HL-60 (cell line): ENCODE data around the gene DBX2.

ENCODE experiments used
- DNase-seq, 2 experiments: peaks; one replicate each; pipeline ENCODE4 v3.0.0-alpha.2; 2010 to 2020; ENCODE audit warnings: low read depth in 1 of 2, low spot score in 1 of 2
- H3K27ac ChIP-seq: fragments of 250-450 bp; sonication (Bioruptor Pico); replicated peaks from 2 replicates; pipeline ENCODE4 v1.5.1; 2020; ENCODE audit warnings: mild to moderate bottlenecking, moderate library complexity
- H3K27me3 ChIP-seq: fragments of 250-450 bp; sonication (Bioruptor Pico); 2 replicates; pipeline ENCODE4 v1.5.1; 2021; ENCODE audit warnings: mild to moderate bottlenecking, moderate library complexity; ENCODE audit not compliant: insufficient read depth, poor library complexity, severe bottlenecking
- H3K4me3 ChIP-seq: replicated peaks from 2 replicates; pipeline ENCODE4 v1.5.1; 2011; ENCODE audit warnings: mild to moderate bottlenecking, control low read depth, low read length; ENCODE audit not compliant: insufficient read depth
- CTCF ChIP-seq: IDR thresholded peaks from one replicate; pipeline ENCODE4 v1.5.1; 2011; ENCODE audit warnings: low read length, control low read depth, inconsistent platforms; ENCODE audit not compliant: insufficient read depth
- GABPA ChIP-seq: IDR thresholded peaks from 2 replicates; pipeline ENCODE4 v1.6.1; 2012; ENCODE audit warnings: low read depth
- POLR2AphosphoS5 ChIP-seq: IDR thresholded peaks from 2 replicates; pipeline ENCODE4 v1.6.1; 2012; ENCODE audit warnings: low read depth
- SPI1 ChIP-seq: IDR thresholded peaks from 2 replicates; pipeline ENCODE4 v1.6.1; 2012; ENCODE audit warnings: low read depth, mild to moderate bottlenecking, borderline replicate concordance
- TF ChIP-seq, protein P1 (sequence below): IDR thresholded peaks from 2 replicates; pipeline ENCODE4 v1.6.1; 2012; ENCODE audit warnings: low read depth; ENCODE audit not compliant: insufficient replicate concordance

The DBX2 gene

DNA sequence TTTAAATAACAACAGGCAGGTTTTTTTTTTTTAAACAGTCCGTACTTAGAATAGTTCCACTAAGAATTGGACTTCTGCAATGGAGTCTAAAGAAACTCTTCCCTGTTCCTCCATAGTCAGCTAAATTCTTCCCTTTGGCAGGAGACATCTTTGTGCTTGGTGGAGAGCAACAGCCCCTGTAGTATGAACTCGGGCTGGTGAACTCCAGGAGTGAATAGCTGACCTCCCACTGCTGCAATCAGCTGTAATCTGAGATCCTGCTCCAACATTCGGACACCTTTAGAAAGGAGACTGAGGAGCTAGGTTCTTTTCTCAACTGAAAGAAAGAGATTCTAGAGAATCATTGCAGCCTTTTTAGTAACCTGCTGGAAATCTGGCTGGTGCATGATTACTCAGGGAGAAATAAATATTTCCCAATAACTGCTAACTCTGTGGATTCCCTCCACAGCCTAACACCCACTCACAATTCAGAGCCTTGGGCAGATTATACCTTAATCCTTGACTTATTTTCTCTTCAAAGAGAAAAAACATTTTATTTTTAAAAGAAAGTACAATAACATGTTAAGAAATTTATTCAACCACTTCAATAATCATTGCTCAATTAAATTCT, 25.6 kb upstream of the DBX2 start:
- Histone ChIP-seq H3K27ac (no peak overlapping the region), H3K4me3 (no peak overlapping the region), H3K27me3 (peaks cover 5% of the 10 kb centered on the region)
- TF ChIP-seq SPI1 (no peak), CTCF (no peak)
- TF ChIP-seq, protein P1, sequence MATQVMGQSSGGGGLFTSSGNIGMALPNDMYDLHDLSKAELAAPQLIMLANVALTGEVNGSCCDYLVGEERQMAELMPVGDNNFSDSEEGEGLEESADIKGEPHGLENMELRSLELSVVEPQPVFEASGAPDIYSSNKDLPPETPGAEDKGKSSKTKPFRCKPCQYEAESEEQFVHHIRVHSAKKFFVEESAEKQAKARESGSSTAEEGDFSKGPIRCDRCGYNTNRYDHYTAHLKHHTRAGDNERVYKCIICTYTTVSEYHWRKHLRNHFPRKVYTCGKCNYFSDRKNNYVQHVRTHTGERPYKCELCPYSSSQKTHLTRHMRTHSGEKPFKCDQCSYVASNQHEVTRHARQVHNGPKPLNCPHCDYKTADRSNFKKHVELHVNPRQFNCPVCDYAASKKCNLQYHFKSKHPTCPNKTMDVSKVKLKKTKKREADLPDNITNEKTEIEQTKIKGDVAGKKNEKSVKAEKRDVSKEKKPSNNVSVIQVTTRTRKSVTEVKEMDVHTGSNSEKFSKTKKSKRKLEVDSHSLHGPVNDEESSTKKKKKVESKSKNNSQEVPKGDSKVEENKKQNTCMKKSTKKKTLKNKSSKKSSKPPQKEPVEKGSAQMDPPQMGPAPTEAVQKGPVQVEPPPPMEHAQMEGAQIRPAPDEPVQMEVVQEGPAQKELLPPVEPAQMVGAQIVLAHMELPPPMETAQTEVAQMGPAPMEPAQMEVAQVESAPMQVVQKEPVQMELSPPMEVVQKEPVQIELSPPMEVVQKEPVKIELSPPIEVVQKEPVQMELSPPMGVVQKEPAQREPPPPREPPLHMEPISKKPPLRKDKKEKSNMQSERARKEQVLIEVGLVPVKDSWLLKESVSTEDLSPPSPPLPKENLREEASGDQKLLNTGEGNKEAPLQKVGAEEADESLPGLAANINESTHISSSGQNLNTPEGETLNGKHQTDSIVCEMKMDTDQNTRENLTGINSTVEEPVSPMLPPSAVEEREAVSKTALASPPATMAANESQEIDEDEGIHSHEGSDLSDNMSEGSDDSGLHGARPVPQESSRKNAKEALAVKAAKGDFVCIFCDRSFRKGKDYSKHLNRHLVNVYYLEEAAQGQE: no peak
- no peak for DNase-seq

DNA sequence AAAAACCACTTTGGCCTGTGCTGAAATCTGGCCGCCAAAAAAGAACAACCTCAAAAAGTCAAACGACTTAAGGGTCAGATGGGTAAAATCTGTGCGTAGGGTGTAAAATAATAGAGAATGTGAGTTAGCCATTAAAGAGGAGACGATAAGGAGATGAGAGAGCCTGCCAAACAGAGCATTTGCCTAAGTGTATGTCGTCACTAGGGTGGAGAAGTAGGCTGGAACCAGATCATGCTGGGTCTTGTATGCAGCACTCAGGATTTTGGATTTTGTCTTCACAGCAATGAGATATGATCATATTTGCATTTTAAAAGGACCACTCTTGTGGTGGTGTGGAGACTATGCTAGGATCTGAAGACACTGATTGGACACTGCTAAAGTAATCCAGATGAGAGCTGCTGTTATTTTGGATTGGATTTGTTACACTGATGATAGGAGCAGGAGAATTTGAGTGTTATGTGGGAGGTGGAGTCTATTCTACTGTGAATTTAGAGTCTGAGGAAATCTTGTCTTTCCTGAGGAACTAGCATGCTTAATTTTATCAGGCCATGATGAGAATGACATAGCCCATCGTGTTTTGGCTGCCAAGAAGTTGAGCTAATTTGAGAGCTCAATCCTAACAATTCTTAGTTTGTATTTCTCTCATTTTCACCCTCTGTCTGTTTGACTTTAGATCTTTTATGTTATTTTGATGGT, 24.8 kb upstream of the DBX2 start:
- no peak for DNase-seq
- H3K4me3 ChIP-seq: no peak overlapping the region
- TF ChIP-seq CTCF: no peak
- no peak for TF ChIP-seq SPI1
- TF ChIP-seq, protein P1: no peak
- no peak for TF ChIP-seq GABPA
- TF ChIP-seq POLR2AphosphoS5: no peak
- peaks cover 5% of the 10 kb centered on the region for H3K27me3 ChIP-seq
- H3K27ac ChIP-seq: no peak overlapping the region

GRCh38 chr12:45065125-45065626, 14.3 kb upstream of the DBX2 start:
- H3K4me3 ChIP-seq: no peak overlapping the region
- DNase-seq: no peak
- no peak for TF ChIP-seq GABPA
- TF ChIP-seq, protein P1: no peak
- no peak for TF ChIP-seq CTCF
- no peaks in the 10 kb centered on the region for H3K27me3 ChIP-seq
- no peak overlapping the region for H3K27ac ChIP-seq
